Smooth muscle cell (in vitro differentiated cells): ENCODE measurements around the gene OVOL3. TPM values are rescaled to one million over a fixed set of nuclear protein-coding genes. Genes with fewer than 3 reads are reported as not detected.
"Not testable (repeated sequence)": the region's sequence is repeated elsewhere in the genome, so short reads cannot be mapped to it uniquely, and the experiment has no call there.

ENCODE experiments used
- DNase-seq: peaks from one replicate; lab custom pipeline; 2025; ENCODE audit not compliant: unreplicated experiment; lab: John Stamatoyannopoulos, UW
- H2AFZ ChIP-seq: fragments of 200-600 bp; sonication (generic); 2 replicates; pipeline ENCODE4 v1.6.0; 2016; ENCODE audit warnings: antibody characterized with exemption, low read depth, mild to moderate bottlenecking
- H3F3A ChIP-seq: fragments of 200-600 bp; sonication (generic); 2 replicates; pipeline ENCODE4 v1.6.0; 2017; ENCODE audit warnings: antibody characterized with exemption, low read depth
- H3K27ac ChIP-seq: fragments of 200-600 bp; sonication (generic); 2 replicates; pipeline ENCODE4 v1.5.1; 2016; ENCODE audit warnings: low read depth, mild to moderate bottlenecking
- H3K27me3 ChIP-seq: fragments of 200-600 bp; sonication (generic); 2 replicates; pipeline ENCODE4 v1.6.1; 2016; ENCODE audit warnings: low read depth, mild to moderate bottlenecking
- H3K36me3 ChIP-seq: fragments of 200-600 bp; sonication (generic); 2 replicates; pipeline ENCODE4 v1.5.1; 2016; ENCODE audit warnings: low read depth
- H3K4me1 ChIP-seq: fragments of 200-600 bp; sonication (generic); 2 replicates; pipeline ENCODE4 v1.5.1; 2016; ENCODE audit warnings: low read depth
- H3K4me2 ChIP-seq: fragments of 200-600 bp; sonication (generic); 2 replicates; pipeline ENCODE4 v1.6.0; 2016; ENCODE audit warnings: mild to moderate bottlenecking
- H3K4me3 ChIP-seq: fragments of 200-600 bp; sonication (generic); 2 replicates; pipeline ENCODE4 v1.5.1; 2016; ENCODE audit warnings: mild to moderate bottlenecking
- H3K79me2 ChIP-seq: fragments of 200-600 bp; sonication (generic); 2 replicates; pipeline ENCODE4 v1.6.0; 2016; ENCODE audit warnings: low read depth, mild to moderate bottlenecking
- H3K9ac ChIP-seq: fragments of 200-600 bp; sonication (generic); 2 replicates; pipeline ENCODE4 v1.6.0; 2016; ENCODE audit warnings: low read depth
- H3K9me3 ChIP-seq: fragments of 200-600 bp; sonication (generic); replicated peaks from 2 replicates; pipeline ENCODE4 v1.5.1; 2016; ENCODE audit warnings: low read depth
- H4K20me1 ChIP-seq: fragments of 200-600 bp; sonication (generic); 2 replicates; pipeline ENCODE4 v1.6.0; 2016; ENCODE audit warnings: low read depth
- WGBS: methylation state at CpG from one replicate; pipeline ENCODE4 v1.1.7; 2016; ENCODE audit warnings: low lambda C conversion rate; 5-methylcytosine and 5-hydroxymethylcytosine counted together
- polyA plus RNA-seq: library from polyadenylated mRNA; unstranded; fragments of >200 nt; fragmentation: Nextera tagmentation; extraction: Ambion mirVana; gene quantifications from 2 replicates; pipeline ENCODE4 v1.2.1, GENCODE V29; 2016
- total RNA-seq: library from RNA; depleted of rRNA; stranded (reverse); fragments of >200 nt; gene quantifications from 2 replicates; pipeline ENCODE4 v1.2.3, GENCODE V29; 2014
- TF ChIP-seq, protein P1 (sequence below): fragments of 200-600 bp; sonication (generic); IDR thresholded peaks from 2 replicates; pipeline ENCODE4 v1.5.1; 2017; ENCODE audit warnings: borderline replicate concordance, mild to moderate bottlenecking, antibody characterized with exemption; ENCODE audit not compliant: insufficient read depth, poor library complexity, severe bottlenecking

The OVOL3 gene
- total RNA-seq = not detected in 2 replicates
- not detected in 2 replicates for polyA plus RNA-seq

DNA sequence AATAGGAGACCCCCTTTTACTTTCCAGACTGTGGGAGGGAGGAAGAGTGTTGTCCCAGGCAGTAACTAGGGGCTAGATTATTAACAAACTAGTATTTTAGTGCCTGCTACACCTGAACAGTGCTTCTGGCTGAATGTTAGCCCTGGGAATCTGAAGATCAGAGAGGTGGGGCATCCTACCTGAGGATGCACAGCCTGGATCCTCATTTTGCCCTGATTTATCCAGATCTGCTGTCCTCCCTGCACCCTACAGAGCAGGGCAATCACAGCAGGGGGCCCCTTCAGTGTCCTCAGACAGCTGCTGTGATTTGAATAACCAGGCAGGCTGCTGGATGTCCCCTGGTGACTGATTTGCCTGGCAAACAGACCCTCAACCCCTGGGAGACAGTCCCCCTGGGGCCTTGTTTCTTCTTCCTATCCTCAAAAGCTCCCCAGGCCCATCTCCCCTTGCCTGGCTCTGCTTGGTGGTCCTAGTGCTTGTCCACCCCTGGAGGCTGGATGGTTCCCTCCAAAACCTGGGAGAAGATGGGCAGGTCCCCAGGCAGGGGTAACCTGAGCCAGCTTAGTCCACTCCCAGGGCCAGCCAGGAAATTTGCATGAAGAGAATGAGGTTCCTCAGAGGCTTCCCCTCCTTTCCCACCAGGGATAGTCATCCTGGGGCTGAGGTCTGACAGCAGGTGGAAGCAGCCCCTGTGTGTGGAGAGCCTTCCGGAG lies at the start of gene OVOL3:
Gene OVOL3, plus strand, starts transcription at position 657 of the 713 bp plus-strand sequence. CDS start 60 bp downstream, outside the sequence.
- H4K20me1 ChIP-seq = no peaks in the 10 kb centered on the region
- no peaks in the 10 kb centered on the region for H3F3A ChIP-seq
- no peaks in the 10 kb centered on the region for H3K27me3 ChIP-seq
- H3K9me3 ChIP-seq = no peaks in the 10 kb centered on the region
- no peak for DNase-seq
- no peak within 1 kb of the TSS for H3K27ac ChIP-seq
- H3K79me2 ChIP-seq = no peaks in the 10 kb centered on the region
- H3K9ac ChIP-seq = no peak within 1 kb of the TSS
- TF ChIP-seq, protein P1, sequence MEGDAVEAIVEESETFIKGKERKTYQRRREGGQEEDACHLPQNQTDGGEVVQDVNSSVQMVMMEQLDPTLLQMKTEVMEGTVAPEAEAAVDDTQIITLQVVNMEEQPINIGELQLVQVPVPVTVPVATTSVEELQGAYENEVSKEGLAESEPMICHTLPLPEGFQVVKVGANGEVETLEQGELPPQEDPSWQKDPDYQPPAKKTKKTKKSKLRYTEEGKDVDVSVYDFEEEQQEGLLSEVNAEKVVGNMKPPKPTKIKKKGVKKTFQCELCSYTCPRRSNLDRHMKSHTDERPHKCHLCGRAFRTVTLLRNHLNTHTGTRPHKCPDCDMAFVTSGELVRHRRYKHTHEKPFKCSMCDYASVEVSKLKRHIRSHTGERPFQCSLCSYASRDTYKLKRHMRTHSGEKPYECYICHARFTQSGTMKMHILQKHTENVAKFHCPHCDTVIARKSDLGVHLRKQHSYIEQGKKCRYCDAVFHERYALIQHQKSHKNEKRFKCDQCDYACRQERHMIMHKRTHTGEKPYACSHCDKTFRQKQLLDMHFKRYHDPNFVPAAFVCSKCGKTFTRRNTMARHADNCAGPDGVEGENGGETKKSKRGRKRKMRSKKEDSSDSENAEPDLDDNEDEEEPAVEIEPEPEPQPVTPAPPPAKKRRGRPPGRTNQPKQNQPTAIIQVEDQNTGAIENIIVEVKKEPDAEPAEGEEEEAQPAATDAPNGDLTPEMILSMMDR = no peak
- H3K4me3 ChIP-seq = no peak within 1 kb of the TSS
- WGBS = 40% methylated on average over 1 of the region's 1 CpG
- no peaks in the 10 kb centered on the region for H3K36me3 ChIP-seq
- no peaks in the 10 kb centered on the region for H3K4me1 ChIP-seq
- H3K4me2 ChIP-seq = no peak within 1 kb of the TSS
- H2AFZ ChIP-seq = no peak within 1 kb of the TSS

DNA sequence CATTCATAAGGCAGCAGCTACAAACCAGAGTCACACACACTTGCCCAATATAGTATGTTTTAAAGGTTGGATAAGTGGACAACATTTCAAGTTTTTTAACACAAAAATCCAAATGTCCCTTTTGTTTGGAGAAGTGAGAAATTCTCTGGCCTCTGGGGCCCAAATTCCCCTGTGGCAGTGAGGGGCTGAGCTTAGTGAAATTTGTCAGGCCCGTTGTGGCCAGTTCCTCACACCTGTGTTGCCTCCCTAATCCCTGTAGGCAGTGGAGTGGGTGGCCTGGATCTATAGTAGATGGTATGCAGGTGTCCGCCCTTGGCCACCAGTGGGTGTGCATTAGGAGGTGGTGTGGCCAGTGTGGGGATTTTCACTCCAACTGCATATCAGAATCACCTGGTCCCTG lies 49.6 kb upstream of the OVOL3 start:
- Histone ChIP-seq H3F3A (no peaks in the 10 kb centered on the region), H3K4me1 (no peaks in the 10 kb centered on the region), H3K4me2 (no peak overlapping the region), H3K79me2 (peaks cover 9% of the 10 kb centered on the region), H3K27me3 (no peaks in the 10 kb centered on the region), H4K20me1 (no peaks in the 10 kb centered on the region), H3K4me3 (no peak overlapping the region), H3K9ac (no peak overlapping the region), H3K9me3 (no peaks in the 10 kb centered on the region), H2AFZ (no peak overlapping the region), H3K36me3 (no peaks in the 10 kb centered on the region), H3K27ac (no peak overlapping the region)
- WGBS = 95% methylated on average over 2 of the region's 2 CpGs
- no peak for DNase-seq
- TF ChIP-seq, protein P1 = no peak

DNA sequence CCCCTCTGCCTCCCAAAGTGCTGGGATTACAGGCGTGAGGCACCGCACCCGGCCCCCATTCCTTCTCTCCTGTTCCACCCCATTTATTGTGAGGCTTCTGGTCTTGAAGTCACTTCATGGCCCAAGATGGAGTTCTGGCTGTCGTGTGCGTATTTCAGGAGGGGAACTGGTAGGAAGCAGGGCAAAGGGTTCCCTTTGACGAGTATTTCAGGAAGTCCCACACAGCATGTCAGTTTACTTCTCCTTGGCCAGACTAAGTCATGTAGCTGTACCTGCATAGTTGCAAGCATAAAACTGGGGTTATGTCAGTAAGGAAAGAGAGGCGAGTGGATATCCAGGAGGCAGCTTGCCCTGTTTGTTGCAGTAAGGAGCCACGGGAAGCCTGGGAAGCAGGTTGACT lies 46.1 kb upstream of the OVOL3 start:
- H3K79me2 ChIP-seq = no peaks in the 10 kb centered on the region
- WGBS = 95% methylated on average over 8 of the region's 8 CpGs
- H3K4me2 ChIP-seq = no peak overlapping the region
- H3K36me3 ChIP-seq = no peaks in the 10 kb centered on the region
- H3K4me1 ChIP-seq = no peaks in the 10 kb centered on the region
- H3K4me3 ChIP-seq = no peak overlapping the region
- no peak for DNase-seq
- H2AFZ ChIP-seq = no peak overlapping the region
- H3K27ac ChIP-seq = no peak overlapping the region
- H4K20me1 ChIP-seq = no peaks in the 10 kb centered on the region
- H3F3A ChIP-seq = no peaks in the 10 kb centered on the region
- H3K9me3 ChIP-seq = no peaks in the 10 kb centered on the region
- H3K27me3 ChIP-seq = no peaks in the 10 kb centered on the region
- no peak overlapping the region for H3K9ac ChIP-seq
- TF ChIP-seq, protein P1 = no peak

DNA sequence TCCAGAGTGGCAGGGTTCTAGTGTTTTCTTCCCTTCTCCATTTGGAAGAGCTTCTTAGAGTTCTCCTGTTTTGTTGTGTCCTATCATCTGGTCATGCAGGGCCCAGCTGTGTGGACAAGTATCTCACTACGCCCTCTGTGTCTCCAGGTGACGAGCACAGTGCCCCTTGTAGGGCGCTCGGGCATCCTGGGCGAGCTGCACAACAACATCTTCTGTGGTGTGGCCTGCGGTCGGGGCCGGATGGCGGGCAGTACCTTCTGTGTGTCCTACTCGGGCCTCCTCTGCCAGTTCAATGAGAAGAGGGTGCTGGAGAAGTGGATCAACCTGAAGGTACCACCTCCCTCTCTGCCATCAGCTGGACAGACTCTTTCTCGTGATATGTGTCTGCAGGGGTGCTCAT lies 43.3 kb upstream of the OVOL3 start:
- Histone ChIP-seq H4K20me1 (no peaks in the 10 kb centered on the region), H3K9me3 (no peaks in the 10 kb centered on the region), H3K27ac (no peak overlapping the region), H3K9ac (no peak overlapping the region), H3K36me3 (no peaks in the 10 kb centered on the region), H2AFZ (no peak overlapping the region), H3K4me1 (no peaks in the 10 kb centered on the region), H3K4me3 (no peak overlapping the region), H3K27me3 (no peaks in the 10 kb centered on the region), H3K4me2 (no peak overlapping the region), H3K79me2 (no peaks in the 10 kb centered on the region), H3F3A (no peaks in the 10 kb centered on the region)
- TF ChIP-seq, protein P1 = no peak
- no peak for DNase-seq
- 93% methylated on average over 11 of the region's 11 CpGs for WGBS

DNA sequence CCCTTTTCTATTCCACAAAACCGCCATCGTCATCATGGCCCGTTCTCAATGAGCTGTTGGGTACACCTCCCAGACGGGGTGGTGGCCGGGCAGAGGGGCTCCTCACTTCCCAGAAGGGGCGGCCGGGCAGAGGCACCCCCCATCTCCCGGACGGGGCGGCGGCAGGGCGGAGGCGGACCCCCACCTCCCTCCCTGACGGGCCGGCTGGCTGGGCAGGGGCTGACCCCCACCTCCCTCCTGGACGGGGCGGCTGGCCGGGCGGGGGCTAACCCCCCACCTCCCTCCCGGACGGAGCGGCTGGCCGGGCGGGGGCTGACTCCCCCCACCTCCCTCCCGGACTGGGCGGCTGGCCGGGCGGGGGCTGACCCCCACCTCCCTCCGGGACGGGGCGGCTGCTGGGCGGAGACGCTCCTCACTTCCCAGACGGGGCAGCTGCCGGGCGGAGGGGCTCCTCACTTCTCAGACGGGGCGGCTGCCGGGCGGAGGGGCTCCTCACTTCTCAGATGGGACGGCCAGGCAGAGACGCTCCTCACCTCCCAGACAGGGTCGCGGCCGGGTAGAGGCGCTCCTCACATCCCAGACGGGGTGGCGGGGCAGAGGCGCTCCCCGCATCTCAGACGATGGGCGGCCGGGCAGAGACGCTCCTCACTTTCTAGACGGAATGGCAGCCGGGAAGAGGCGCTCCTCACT lies 42.0 kb upstream of the OVOL3 start:
- not testable (repeated sequence) for H3K4me1 ChIP-seq, H3K79me2 ChIP-seq, H3K36me3 ChIP-seq, H3F3A ChIP-seq, H3K4me3 ChIP-seq, H4K20me1 ChIP-seq, H3K9me3 ChIP-seq, H3K4me2 ChIP-seq, H3K27ac ChIP-seq, H3K9ac ChIP-seq, DNase-seq, H2AFZ ChIP-seq, H3K27me3 ChIP-seq
- 97% methylated on average over 27 of the region's 57 CpGs for WGBS
